GM10248 (cell line): Measurements from ENCODE around the gene PCAT6.

ENCODE experiments used
- CTCF ChIA-PET: fragments of 300-600 bp; sonication (Branson Sonifier 250); formaldehyde crosslinking; extraction: SDS; loops from one replicate; lab custom pipeline; 2021; ENCODE audit warnings: antibody characterized with exemption; lab: Yijun Ruan, JAX
- POLR2A ChIA-PET: fragments of 350-650 bp; sonication (Branson Sonifier 250); formaldehyde crosslinking; extraction: SDS; loops from one replicate; lab custom pipeline; 2020; ENCODE audit warnings: antibody characterized with exemption; lab: Yijun Ruan, JAX
- DNase-seq: peaks from one replicate; pipeline ENCODE4 v3.0.0; 2012; ENCODE audit errors: extremely low spot score
- TF ChIP-seq, protein P1 (sequence below): IDR thresholded peaks from 2 replicates; pipeline ENCODE4 v1.5.1; 2012; ENCODE audit warnings: mild to moderate bottlenecking, low read depth; ENCODE audit errors: extremely low read depth, missing control alignments, control extremely low read depth

The PCAT6 gene

DNA sequence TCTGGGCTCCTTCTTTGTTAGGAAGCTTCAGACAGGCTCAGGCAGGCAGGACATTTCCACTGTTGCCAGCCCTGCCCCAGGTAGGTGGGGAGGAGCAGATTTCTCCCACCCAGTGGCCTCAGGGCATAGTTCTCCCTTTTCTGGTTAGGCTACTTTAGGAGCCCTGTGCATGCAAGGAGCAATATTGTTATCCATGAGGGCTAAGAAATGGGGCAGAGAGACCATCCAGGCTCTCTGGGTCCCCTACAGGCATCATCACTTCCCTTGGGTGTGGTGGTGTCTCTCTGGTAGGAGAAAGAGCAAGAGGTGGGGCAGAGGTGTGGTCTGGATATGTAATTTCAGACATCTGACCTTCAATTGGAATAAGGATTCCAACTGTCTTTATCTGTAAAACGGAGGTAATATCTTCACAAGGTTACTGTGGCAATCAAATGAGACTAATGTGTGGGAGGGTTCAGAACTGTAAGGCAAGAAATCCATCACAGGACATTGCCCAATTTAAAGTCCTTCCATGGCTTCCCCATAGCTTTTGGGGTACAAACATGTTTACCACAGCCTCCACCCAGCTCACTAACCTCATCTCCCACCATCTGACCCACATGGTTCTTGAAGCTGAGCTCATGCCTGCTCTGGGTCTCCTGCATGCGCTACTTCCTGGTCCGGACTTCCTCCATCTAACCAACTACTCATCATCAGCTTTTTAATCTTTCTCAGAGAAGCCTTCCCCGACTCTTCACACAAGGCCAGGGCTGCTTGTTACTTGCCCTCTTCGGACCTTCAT lies 26.1 kb downstream of the PCAT6 start:
- ChIA-PET POLR2A (interaction anchor here (0.6 kb wide), 1 partner anchor 29 kb away, joined by 3 read pairs; the partner anchor contains the start of gene KDM5B), CTCF (interaction anchor here (1.3 to 3.5 kb wide), 3 partner anchors 11 to 16 kb away, joined by 3 to 17 read pairs (median 9); no protein-coding TSS in a partner anchor)
- DNase-seq = no peak
- TF ChIP-seq, protein P1, sequence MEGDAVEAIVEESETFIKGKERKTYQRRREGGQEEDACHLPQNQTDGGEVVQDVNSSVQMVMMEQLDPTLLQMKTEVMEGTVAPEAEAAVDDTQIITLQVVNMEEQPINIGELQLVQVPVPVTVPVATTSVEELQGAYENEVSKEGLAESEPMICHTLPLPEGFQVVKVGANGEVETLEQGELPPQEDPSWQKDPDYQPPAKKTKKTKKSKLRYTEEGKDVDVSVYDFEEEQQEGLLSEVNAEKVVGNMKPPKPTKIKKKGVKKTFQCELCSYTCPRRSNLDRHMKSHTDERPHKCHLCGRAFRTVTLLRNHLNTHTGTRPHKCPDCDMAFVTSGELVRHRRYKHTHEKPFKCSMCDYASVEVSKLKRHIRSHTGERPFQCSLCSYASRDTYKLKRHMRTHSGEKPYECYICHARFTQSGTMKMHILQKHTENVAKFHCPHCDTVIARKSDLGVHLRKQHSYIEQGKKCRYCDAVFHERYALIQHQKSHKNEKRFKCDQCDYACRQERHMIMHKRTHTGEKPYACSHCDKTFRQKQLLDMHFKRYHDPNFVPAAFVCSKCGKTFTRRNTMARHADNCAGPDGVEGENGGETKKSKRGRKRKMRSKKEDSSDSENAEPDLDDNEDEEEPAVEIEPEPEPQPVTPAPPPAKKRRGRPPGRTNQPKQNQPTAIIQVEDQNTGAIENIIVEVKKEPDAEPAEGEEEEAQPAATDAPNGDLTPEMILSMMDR = no peak

DNA sequence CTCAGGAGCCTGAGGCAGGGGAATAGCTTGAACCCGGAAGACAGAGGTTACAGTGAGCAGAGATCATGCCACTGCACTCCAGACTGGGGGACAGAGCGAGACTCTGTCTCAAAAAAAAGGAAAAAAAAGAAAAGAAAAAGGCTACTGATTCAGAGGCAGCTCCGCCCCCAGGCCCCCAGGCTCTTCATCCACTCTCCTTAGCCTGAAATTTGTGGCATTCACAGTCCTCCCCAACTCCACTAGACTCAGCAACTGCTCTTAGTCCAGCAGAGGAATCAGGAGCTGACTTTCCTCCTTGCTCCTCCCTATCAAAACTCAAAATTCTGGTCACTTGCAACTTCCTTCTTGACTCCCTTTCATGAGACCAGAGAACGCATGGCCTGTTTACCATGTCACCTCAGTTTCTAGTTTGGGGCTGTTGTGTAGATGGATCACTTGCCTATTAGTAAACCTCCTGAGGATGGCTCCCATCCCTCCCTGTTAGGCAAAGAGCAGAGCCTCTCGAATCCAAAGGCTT lies 27.1 kb downstream of the PCAT6 start:
- CTCF ChIA-PET = interaction anchor here (1.3 kb wide), 1 partner anchor 12 kb away, joined by 3 read pairs; no protein-coding TSS in a partner anchor
- no peak for DNase-seq
- POLR2A ChIA-PET = no interaction called here
- TF ChIP-seq, protein P1 = no peak

DNA sequence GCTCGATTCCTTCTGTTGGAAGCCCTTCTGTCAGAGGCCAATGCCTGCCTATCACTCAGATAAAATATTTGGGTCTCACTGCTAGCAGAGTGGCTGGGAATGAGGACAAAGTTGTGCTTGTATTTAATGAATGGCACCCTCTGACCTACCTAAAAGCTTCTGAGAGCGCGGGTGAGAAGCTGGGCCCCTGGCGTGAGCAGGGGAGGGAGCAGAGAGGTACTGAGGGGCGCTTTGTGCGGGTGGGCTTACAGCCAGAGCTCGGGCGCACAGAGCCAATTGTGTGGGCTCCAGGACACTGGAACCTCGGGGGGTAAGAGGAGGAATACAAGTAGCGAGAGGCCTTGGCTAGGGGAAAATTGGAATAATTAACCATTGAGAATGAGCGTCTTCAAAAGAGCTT lies 32.3 kb downstream of the PCAT6 start:
- no peak for DNase-seq
- ChIA-PET POLR2A (no interaction called here), CTCF (no interaction called here)
- TF ChIP-seq, protein P1 = no peak

DNA sequence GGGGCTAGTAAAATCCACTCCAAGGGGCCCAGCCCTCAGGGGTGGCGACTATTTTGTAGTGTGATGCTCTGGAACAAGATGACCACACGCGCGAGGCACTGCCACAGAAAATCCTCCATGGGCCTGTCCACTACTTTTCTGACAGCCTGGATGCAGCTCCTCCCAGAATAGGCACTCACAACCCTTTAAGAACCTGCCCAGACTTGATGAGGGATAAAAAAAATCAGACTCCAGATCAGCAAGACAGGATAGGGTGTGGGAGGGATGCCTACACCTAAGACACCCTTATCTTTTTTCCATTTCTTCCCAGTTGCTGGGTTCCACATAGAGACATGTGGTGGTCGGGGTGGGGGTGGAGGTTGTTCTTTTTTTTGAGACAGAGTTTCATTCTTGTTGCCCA lies 33.5 kb downstream of the PCAT6 start:
- CTCF ChIA-PET = no interaction called here
- POLR2A ChIA-PET = no interaction called here
- TF ChIP-seq, protein P1 = no peak

DNA sequence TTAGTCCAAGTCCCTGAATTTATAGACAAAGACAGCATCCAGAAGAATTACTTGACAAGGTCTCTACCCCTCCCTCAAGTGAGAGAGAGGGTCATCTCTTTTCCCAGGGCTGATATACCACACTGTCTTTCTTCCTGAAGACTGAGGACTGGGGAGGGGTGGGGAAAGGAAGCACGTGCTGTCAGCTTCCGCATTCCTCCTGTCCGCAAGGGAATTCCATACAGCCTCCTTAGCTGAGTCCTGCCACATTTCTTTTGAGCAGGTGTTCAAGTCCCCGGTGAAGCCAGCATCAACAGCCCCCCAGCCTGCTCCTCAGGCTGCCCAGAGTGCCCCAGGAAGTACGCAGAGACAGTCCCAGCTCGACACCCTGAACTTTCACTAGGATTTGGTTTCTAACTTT lies 34.2 kb downstream of the PCAT6 start:
- ChIA-PET CTCF (no interaction called here), POLR2A (no interaction called here)
- TF ChIP-seq, protein P1 = no peak
- no peak for DNase-seq

More for the DNA sequence above, 33.5 kb downstream of the PCAT6 start:
- DNase-seq = no peak

DNA sequence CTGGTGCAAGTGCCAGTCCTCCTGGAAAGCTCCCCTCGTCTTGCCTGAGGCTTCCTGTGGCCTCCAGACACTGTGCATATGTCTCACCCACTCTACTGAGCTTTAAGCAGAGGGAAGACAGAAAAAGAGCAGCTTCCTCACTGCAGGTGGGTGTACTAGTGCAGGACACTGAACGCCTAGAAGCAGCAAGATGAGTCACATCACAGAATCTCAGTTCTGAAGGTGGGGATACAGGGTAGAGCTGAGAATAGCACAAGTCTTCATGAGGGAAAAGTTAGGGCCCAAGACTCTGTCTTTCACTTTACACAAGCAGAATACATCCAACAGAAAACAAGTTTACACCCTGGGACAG lies 37.4 kb downstream of the PCAT6 start:
- CTCF ChIA-PET = interaction anchor here (0.6 to 2.8 kb wide), 7 partner anchors 10 to 192 kb away, joined by 3 to 9 read pairs (median 5); no protein-coding TSS in a partner anchor
- POLR2A ChIA-PET = interaction anchor here (1.7 kb wide), 1 partner anchor 38 kb away, joined by 5 read pairs; the partner anchor contains the start of gene PCAT6
- TF ChIP-seq, protein P1 = no peak

More for the DNA sequence above, 37.4 kb downstream of the PCAT6 start:
- DNase-seq = peak; percentile 77
